Stomach (tissue), 4 donors: Measurements from ENCODE around the gene EVX1.

ENCODE experiments used
- CTCF ChIP-seq, 7 experiments: fragments of 450-650 bp in 4 of 7; fragments of 200-600 bp in 3 of 7; sonication (generic) in 3 of 7; IDR thresholded peaks; one replicate each; pipeline ENCODE4 v1.5.1; 2016 to 2019; ENCODE audit warnings: antibody characterized with exemption in 7 of 7, control low read depth in 2 of 7, mild to moderate bottlenecking in 1 of 7
- POLR2A ChIP-seq, 4 donors: fragments of 450-650 bp; IDR thresholded peaks; one replicate each; pipeline ENCODE4 v1.6.1; 2016; ENCODE audit warnings: antibody characterized with exemption in 4 of 4, control low read depth in 2 of 4, mild to moderate bottlenecking in 1 of 4, moderate library complexity in 1 of 4

- no peak for TF ChIP-seq CTCF (IDR thresholded peaks at IDR 0.05)
- TF ChIP-seq POLR2A (IDR thresholded peaks at IDR 0.05) = no peak
Measured at GRCh38 chr7:27247000-27247399, 4.4 kb downstream of the EVX1 start.
